HG02588 (cell line): ENCODE results near the gene CUEDC1.
A peak's percentile ranks its signal among the peaks of the same experiment; 100 is the strongest.

Experiments used
- ATAC-seq: cut with Tn5 transposase; IDR thresholded peaks from one replicate; pipeline ENCODE4 v1.9.1; 2021; ENCODE audit warnings: mild to moderate bottlenecking, moderate library complexity; ENCODE audit not compliant: unreplicated experiment

Gene CUEDC1

GRCh38 chr17:57918017-57918895, 37.0 kb downstream of the CUEDC1 start:
- no peak for ATAC-seq

DNA sequence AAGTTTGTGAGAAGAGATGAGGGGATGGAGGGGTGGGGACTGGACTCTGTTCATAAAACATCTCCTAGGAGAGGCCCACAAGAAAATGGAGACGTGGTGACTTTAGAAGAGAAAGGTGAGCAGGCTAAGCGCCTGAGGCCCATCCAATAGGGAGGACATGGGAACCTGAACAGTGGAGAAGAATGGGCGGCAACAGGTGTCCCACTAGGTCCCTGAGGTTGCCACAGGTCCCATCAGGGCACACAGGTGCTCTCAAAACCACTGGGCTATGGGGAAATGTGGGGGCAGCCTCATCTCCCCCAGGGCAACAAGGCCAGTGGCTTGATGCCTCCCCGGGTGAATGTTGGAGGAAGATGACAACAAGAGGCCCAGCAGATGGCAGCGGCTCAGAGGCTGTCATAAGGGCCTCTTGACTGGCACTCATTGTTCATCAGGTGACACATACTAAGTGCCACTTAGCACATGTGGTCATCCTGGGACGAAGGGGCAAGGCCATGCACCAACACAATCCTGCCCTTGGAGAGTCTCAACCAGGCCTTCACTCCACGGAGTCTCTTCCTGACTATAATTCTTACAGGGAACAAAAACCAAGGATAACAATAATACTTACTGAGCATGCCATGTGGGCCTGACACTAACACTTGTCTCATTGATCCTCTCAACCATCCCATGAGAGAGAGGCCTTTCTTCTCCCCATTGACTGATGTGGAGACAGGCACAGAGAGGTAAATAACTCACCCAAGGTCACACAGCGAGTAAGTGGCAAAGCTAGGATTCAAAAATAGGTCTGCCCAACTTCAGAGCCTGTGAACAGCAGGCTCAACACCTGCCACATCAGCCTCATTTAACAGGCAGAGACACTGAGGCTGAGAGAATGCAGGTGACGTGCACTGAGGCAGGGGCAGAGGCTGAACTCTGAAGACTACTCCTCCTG, 38.0 kb downstream of the CUEDC1 start:
- ATAC-seq, result no peak

DNA sequence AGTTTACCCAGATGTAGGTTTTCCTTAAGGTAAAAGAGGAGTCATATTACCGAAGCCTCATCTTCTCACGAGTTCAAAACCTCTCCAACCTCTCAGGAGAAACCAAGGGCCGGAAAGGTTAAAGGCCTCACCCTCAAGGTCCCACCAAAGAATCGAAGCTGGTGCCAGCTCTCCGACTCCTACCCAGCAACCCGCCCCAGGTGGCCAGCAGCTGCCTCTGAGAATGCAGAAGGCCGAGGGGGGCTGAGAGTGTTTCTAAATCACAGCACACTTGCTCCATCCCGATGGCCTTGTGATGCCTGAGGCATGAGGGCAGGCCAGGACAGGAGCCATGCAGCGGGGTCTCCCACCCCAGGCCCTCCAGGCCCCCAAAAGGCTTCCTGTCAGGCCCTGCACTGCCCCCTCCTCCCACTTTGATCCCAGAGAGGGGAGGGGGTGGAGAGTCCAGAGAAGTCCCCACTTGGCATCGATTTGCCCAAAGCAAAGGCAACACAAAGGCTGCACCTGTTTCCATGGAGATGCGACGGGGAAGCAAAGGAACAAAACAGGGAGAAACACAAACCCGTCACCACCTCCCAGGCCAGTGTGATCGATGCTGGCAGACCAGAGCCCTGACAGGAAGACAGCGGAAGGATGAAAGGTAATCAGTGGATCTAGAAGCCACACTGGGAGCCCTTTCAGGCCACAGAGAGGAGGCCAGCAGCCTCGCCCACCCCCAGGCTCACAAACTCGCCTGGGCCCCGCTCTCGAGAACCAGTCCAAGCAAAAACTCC, 39.0 kb downstream of the CUEDC1 start:
- ATAC-seq, result no peak

DNA sequence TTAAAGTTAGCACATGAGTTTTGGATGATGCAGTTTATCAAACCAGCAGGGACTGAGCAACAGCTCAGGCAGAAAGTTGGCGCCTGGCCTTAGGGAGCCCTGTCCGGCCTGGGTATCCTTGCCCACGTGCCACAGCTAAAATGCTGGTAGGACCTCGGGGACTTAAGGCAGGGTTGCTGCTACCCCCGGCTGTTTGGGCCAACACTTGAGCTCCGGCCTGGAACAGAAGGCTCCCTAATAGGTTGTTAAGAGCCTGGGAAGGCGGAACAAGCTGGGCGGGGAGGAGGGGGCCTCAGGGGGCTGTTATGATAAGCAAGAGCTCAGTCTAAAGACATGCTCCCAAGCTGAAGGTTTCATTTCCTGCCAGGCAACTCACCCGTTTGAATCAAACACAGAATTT, 39.7 kb downstream of the CUEDC1 start:
- no peak for ATAC-seq

DNA sequence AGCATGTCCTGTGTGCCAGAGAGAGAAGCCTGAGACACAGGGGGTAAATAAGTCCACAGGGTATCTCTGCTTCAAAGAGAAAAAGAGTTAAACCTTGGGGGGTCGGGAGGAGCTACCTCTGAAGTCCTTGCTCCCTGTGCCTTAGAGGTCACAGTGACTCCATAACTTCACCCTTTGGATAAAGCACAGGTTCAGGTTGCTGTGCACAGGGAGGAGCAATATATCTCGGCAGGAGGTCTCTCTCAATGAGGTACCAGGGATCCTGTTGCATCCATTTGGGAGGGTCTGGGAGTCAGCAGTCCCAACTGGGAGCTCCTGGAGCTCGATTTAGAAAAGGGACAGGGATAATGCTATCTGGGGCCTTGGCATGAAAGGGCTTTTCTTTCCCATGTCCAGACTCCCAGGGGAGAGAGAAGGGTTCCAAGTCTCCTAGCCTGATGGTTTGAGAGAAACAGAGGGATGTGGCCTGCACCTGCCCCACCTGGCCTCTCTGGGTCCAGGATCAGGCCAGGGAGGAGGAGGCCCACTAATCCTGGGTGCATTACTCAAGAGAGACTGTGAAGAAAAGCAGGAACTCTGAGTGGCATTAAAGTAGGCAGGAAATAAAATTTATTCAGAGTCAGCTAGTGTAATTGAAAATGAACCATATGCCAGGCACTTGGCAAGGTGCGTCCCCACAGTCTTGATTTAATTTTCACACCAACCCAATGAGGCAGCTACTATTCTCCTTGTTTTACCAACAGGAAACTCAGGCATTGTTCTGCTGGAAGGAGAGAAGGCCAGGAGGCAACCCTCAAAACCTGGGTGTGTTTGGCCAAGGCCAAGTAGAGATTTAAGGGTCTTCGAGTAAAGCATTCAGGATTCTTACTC, 40.7 kb downstream of the CUEDC1 start:
- no peak for ATAC-seq

DNA sequence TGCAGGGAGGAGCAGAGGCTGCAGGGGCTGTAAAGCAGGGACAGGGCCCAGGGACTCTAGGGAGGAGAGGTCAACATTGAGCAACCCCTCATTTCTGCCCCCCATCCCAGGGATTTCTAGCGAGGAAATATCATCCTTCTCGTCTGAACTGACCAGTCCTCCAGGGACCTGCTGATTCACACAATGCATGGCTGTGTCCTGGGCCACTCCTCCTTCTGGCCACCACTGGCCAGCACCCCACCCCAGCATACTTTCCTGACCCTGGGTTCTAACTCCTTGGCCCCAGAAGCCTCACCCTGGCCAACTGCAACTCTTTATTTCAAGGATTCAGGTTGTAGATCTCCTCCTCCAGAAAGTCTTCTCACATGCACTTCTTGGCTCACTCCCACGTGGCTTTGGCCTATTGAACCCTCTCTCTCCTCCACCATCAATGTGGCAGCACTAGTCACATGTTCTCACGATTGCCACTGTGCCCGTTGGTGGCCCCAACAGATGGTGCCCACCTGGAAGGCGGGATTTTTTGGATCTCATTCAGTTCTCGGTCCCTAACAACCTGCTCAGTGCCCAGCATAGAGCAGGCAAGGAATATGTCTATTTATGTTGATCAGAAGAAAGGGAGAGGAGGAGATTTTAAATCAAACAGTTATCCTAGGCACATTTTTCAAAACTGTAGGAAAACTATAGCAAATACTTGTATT, 41.5 kb downstream of the CUEDC1 start:
- no peak for ATAC-seq

DNA sequence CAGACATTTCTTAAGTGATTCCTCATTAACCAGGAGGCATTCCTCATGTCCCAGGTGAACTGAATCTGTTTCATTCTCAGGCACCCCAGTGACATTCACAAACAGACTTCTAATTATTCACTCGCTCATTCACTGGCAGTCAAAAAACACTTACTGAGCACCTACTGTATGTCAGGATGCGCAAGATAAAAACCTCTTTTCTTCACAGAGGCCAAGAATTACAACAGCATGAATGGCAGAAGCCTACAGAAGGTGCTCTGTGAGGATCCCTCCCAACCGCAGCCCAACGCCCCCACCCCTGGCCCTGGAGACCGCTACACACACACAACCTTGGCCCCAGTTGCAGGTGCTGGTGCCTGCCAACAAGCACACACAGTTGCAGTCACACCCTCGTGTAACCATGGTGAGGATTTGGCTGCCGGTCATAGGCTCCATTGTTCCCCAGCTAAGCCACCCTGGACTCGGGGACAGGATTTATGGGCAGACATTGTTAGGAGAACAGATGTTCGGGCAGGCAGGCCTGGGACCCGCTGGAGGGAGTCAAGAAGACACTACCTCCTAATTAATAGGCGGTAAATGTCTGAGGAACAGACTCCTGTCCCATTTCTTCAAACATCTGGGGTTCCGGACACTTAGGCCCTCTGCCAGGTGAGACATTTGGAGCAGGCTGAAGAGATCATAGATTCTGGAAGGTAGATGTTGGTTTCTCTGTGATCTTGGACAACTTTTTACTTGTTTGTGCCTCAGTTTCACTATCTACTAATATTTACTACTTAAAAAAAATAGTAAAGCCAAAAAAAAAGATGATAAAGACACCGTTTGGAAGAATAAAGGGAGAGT, 43.2 kb downstream of the CUEDC1 start:
- no peak for ATAC-seq

GRCh38 chr17:57910462-57911420, 44.5 kb downstream of the CUEDC1 start:
- ATAC-seq, result no peak

DNA sequence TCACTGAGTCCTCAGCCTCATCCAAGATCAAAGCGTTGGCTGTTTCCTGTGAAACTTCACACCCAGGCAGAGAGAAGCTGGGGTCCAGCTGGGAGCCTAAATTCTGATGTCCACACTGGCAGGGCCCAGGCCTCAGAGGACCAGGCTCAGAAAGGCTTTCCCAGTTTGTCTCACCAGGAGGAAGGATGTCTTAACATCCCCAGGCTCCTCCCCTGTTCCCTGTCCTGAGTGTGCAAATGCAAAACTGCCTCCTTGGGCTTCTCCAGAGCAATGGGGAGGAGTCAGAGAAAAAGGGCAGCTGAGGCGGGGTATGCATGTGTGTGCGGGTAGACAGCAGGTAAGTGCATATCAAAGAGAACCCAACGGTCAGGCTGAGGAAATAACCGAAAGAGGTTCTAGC, 45.7 kb downstream of the CUEDC1 start:
- ATAC-seq, result no peak

DNA sequence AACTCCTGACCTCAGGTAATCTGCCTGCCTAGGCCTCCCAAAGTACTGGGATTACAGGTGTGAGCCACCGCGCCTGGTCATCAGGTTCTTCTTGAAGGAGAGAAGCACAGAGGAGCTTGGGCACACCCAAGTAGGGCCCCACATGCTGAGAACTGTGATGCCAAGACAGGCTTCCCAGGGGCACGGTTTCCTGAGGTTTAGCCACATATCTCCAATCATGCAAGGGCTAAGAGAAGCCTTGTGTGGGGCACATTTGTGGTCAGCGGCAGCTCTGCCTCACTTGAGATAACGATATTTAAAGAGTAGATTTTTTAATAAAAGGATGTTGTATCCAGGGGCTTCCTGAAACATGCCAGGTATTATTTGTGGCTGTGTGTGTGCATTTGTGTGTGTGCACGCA, 46.9 kb downstream of the CUEDC1 start:
- ATAC-seq, result no peak

DNA sequence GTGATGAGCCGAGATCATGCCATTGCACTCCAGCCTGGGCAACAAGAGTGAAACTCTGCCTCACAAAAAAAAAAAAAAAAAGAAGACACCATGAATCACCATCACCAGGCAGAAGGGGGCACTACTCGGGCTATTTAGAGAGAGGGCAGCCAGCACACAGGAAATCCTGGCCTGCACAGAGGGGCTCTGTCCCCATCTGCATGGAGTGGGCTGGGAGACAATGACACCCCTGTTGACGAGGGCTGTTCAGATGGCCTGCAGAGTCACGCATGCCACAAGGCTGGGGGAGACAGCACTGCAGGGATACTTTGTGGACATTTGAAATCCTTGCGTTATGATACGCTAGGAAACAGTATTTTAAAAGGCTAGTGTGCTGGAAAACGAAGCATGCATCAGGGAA, 48.3 kb downstream of the CUEDC1 start:
- ATAC-seq, result no peak

GRCh38 chr17:57905875-57906455, 49.2 kb downstream of the CUEDC1 start:
- ATAC-seq, result no peak

DNA sequence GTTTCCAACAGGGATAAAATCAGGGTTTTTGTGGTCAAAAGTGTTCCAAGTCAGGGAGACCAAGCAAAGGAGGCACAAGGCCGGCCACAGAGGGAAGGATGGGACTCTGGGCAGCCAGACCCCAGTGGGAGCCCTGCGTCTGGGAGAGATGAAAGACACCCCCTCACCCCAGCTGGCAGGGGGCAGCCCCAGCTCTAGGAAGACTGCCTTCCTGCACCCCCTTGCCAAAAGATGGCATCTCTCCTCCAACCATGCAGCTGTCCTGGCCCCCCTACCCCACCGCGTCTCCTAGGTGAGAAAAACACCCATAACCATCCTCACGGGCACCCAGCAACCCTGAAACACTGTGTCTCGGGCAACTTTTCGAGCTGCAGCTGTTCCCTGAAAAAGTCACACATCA, 51.3 kb downstream of the CUEDC1 start:
- no peak for ATAC-seq

DNA sequence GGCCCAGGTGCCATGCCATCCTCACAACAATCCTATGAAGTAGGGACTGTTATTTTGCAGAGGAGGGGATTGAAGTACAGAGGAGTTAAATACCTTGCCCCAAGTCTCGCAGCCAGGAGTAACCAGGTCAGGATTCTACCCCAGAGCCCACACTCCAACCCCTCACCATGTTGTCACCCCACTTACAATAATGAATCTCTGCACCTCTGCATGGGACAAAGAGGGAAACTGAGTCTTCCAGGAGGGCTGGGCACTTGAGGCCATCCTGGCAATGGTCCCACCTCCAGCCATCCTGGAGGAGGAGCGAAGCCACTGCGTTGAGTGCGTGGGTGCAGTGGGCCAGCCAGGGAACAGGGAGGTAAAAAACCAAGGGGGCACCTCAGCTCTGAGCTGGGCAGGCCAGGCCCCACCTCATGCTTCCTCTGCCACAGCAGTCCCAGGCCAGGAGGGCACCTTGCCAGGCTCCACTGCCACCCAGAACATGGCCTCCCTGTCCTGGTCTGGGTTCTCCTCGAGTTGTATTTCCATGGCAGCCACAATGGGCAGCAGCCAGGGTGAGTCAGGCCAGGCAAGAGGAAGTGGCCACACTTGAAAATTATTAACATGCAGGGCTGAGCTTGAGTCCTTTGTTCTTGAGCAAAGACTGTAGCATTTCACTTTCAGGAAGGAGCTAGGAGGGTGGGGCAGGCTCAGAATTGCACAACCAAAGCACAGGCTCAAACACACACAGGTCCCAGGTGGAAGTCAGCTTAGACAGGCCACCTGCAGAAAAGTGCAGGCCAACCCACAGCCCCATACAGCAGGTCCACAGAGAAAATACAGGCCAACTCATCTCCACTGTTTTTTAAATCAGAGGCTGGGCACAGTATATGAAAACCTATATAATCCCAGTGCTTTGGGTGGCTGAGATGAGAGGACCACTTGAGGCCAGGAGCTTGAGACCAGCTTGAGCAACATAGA, 52.1 kb downstream of the CUEDC1 start:
- peak; percentile 43 for ATAC-seq

DNA sequence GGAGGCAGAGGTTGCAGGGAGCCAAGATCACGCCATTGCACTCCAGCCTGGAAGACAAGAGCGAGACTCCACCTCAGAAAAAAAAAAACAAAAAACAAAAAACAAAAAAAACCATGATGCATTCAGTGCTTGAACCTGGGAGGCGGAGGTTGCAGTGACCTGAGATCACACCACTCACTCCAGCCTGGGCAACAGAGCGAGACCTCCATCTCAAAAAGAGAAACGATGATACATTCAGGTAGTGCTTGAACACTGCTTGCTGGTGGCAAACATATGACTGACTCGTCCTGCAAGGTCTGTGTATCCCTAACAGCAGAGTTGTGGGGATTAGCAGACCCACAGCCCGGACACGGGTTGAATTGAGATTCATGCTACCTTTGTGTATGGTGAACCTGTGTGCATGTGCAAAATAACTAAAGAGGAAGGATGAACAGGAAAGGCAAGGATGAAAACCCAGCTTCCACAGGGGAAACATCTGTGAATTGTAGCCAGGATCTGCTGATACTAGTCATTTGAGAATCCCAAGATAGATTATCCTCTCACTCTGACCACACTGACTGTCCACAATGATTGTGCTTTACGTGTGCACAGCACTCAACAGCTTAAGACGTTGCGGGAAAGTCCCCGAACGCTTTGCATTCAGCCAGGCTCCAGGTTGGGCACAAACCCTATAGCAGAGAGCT, 53.0 kb downstream of the CUEDC1 start:
- ATAC-seq, result peak; percentile 68
